IMR-90 (cell line): Measurements from ENCODE around the gene PPP6R1. TPM values are rescaled to one million over a fixed set of nuclear protein-coding genes. Genes with fewer than 3 reads are reported as not detected.

Experiments
- ATAC-seq: fragments of 200-7000 bp; cut with Tn5 transposase; 2 replicates; pipeline ENCODE4 v1.9.1; 2020; ENCODE audit warnings: low read depth, mild to moderate bottlenecking, moderate library complexity
- BruUV-seq: library from RNA; stranded (reverse); fragments of 400-500 nt; replicated peaks from 2 replicates; lab custom pipeline; 2021; lab: Mats Ljungman, UMichigan
- CTCF ChIA-PET: fragments of 300-600 bp; formaldehyde crosslinking; extraction: SDS; loops from one replicate; lab custom pipeline; 2021; ENCODE audit warnings: antibody characterized with exemption; lab: Yijun Ruan, JAX
- POLR2A ChIA-PET: fragments of 300-600 bp; sonication (Branson Sonifier 250); formaldehyde crosslinking; loops from one replicate; lab custom pipeline; 2022; ENCODE audit warnings: antibody characterized with exemption; ENCODE audit not compliant: unreplicated experiment; lab: Charles Lee
- DNase-seq: peaks from one replicate; pipeline ENCODE4 v3.0.0; 2013
- H2AFZ ChIP-seq: replicated peaks from 2 replicates; pipeline ENCODE3; 2013; ENCODE audit warnings: low read length, mild to moderate bottlenecking; ENCODE audit not compliant: poor library complexity
- H2AK5ac ChIP-seq: 2 replicates; pipeline ENCODE4 v1.6.1; 2013; ENCODE audit warnings: low read depth, low read length, inconsistent platforms
- H2AK9ac ChIP-seq: replicated peaks from 2 replicates; pipeline ENCODE3; 2013; ENCODE audit warnings: mild to moderate bottlenecking, low read depth, low read length, moderate library complexity; ENCODE audit not compliant: poor library complexity
- H2BK120ac ChIP-seq: 2 replicates; pipeline ENCODE4 v1.6.1; 2013; ENCODE audit warnings: low read depth, low read length, inconsistent platforms
- H2BK15ac ChIP-seq: 3 replicates; pipeline ENCODE4 v1.6.1; 2013; ENCODE audit warnings: low read depth, low read length, inconsistent platforms
- H2BK20ac ChIP-seq: 2 replicates; pipeline ENCODE4 v1.6.1; 2013; ENCODE audit warnings: low read depth, mild to moderate bottlenecking, inconsistent platforms, low read length, moderate library complexity
- H2BK5ac ChIP-seq: 2 replicates; pipeline ENCODE4 v1.6.1; 2013; ENCODE audit warnings: mild to moderate bottlenecking, low read depth, low read length, inconsistent platforms; ENCODE audit not compliant: poor library complexity, severe bottlenecking
- H3K14ac ChIP-seq: replicated peaks from 2 replicates; pipeline ENCODE4 v1.6.1; 2013; ENCODE audit warnings: low read depth, low read length, inconsistent platforms
- H3K18ac ChIP-seq: 2 replicates; pipeline ENCODE4 v1.6.1; 2013; ENCODE audit warnings: low read depth, low read length, control low read depth
- H3K23ac ChIP-seq: 2 replicates; pipeline ENCODE4 v1.6.1; 2013; ENCODE audit warnings: low read depth, low read length, inconsistent platforms
- H3K27ac ChIP-seq: 2 replicates; pipeline ENCODE4 v1.5.1; 2013; ENCODE audit warnings: mild to moderate bottlenecking, control low read depth, low read length; ENCODE audit not compliant: insufficient read depth
- H3K27me3 ChIP-seq: 2 replicates; pipeline ENCODE4 v1.6.1; 2013; ENCODE audit warnings: low read length; ENCODE audit not compliant: control insufficient read depth, insufficient read depth
- H3K36me3 ChIP-seq: 2 replicates; pipeline ENCODE4 v1.6.1; 2013; ENCODE audit warnings: low read length, mixed read lengths; ENCODE audit not compliant: control insufficient read depth, insufficient read depth
- H3K4ac ChIP-seq: 2 replicates; pipeline ENCODE4 v1.6.1; 2013; ENCODE audit warnings: low read depth, low read length, inconsistent platforms
- H3K4me1 ChIP-seq: 2 replicates; pipeline ENCODE4 v1.6.1; 2013; ENCODE audit warnings: low read length, mixed read lengths; ENCODE audit not compliant: control insufficient read depth, insufficient read depth
- H3K4me2 ChIP-seq: 2 replicates; pipeline ENCODE4 v1.6.1; 2013; ENCODE audit warnings: low read depth, mild to moderate bottlenecking, control low read depth, low read length, moderate library complexity
- H3K4me3 ChIP-seq: 2 replicates; pipeline ENCODE4 v1.5.1; 2013; ENCODE audit warnings: low read depth, mild to moderate bottlenecking, control low read depth, low read length, moderate library complexity; ENCODE audit not compliant: insufficient read depth
- H3K56ac ChIP-seq: 2 replicates; pipeline ENCODE4 v1.6.1; 2013; ENCODE audit warnings: low read length, inconsistent platforms; ENCODE audit not compliant: insufficient read depth; ENCODE audit errors: extremely low read depth
- H3K79me1 ChIP-seq, 2 experiments: 2 replicates each; pipeline ENCODE4 v1.6.1; 2013; ENCODE audit warnings: low read length in 2 of 2, inconsistent platforms in 1 of 2, low read depth in 1 of 2
- H3K9ac ChIP-seq: 2 replicates; pipeline ENCODE4 v1.6.1; 2013; ENCODE audit warnings: low read depth, low read length, control low read depth
- H3K9me1 ChIP-seq: 2 replicates; pipeline ENCODE4 v1.6.1; 2013; ENCODE audit warnings: low read length, inconsistent platforms; ENCODE audit not compliant: insufficient read depth
- H3K9me3 ChIP-seq: 2 replicates; pipeline ENCODE4 v1.6.1; 2013; ENCODE audit warnings: low read length; ENCODE audit not compliant: control insufficient read depth, insufficient read depth
- H4K20me1 ChIP-seq: 2 replicates; pipeline ENCODE4 v1.6.1; 2013; ENCODE audit warnings: low read length, inconsistent platforms; ENCODE audit not compliant: insufficient read depth
- H4K5ac ChIP-seq: 2 replicates; pipeline ENCODE4 v1.6.1; 2013; ENCODE audit warnings: mild to moderate bottlenecking, low read depth, low read length, control low read depth
- H4K8ac ChIP-seq, 2 experiments: 2 replicates each; pipeline ENCODE4 v1.6.1; 2013; ENCODE audit warnings: low read depth in 2 of 2, low read length in 2 of 2, control low read depth in 1 of 2, inconsistent platforms in 1 of 2
- H4K91ac ChIP-seq: 2 replicates; pipeline ENCODE4 v1.6.1; 2013; ENCODE audit warnings: low read depth, low read length, inconsistent platforms; ENCODE audit not compliant: insufficient read depth
- BHLHE40 ChIP-seq: fragments of 150-350 bp; IDR thresholded peaks from 2 replicates; pipeline ENCODE4 v1.6.1; 2016; ENCODE audit warnings: mild to moderate bottlenecking, low read depth, low read length
- CEBPB ChIP-seq: IDR thresholded peaks from 2 replicates; pipeline ENCODE4 v1.6.1; 2012; ENCODE audit warnings: low read depth, low read length, improper control_type of control experiment
- CTCF ChIP-seq: conservative IDR thresholded peaks from 2 replicates; pipeline ENCODE4 v1.5.1; 2012; ENCODE audit warnings: mild to moderate bottlenecking, low read depth, low read length, improper control_type of control experiment
- ELK1 ChIP-seq: fragments of 150-350 bp; IDR thresholded peaks from 2 replicates; pipeline ENCODE4 v1.6.1; 2016; ENCODE audit warnings: low read depth, mild to moderate bottlenecking, low read length, moderate library complexity, borderline replicate concordance
- FOS ChIP-seq: fragments of 150-350 bp; IDR thresholded peaks from 2 replicates; pipeline ENCODE4 v1.6.1; 2016; ENCODE audit warnings: low read depth, low read length
- MAFK ChIP-seq: IDR thresholded peaks from 2 replicates; pipeline ENCODE4 v1.6.1; 2012; ENCODE audit warnings: low read depth, low read length, improper control_type of control experiment
- MAZ ChIP-seq: IDR thresholded peaks from 2 replicates; pipeline ENCODE4 v1.6.1; 2012; ENCODE audit warnings: low read depth, mild to moderate bottlenecking, low read length, improper control_type of control experiment, moderate library complexity, borderline replicate concordance
- MXI1 ChIP-seq: IDR thresholded peaks from 2 replicates; pipeline ENCODE4 v1.6.1; 2012; ENCODE audit warnings: low read depth, mild to moderate bottlenecking, low read length, moderate library complexity, borderline replicate concordance
- NFE2L2 ChIP-seq: fragments of 150-350 bp; IDR thresholded peaks from 2 replicates; pipeline ENCODE4 v1.6.1; 2016; ENCODE audit warnings: low read depth, mild to moderate bottlenecking, low read length
- POLR2A ChIP-seq: IDR thresholded peaks from 2 replicates; pipeline ENCODE4 v1.6.1; 2012; ENCODE audit warnings: mild to moderate bottlenecking, low read depth, low read length
- RAD21 ChIP-seq: IDR thresholded peaks from 2 replicates; pipeline ENCODE4 v1.6.1; 2012; ENCODE audit warnings: low read length, improper control_type of control experiment
- RCOR1 ChIP-seq: IDR thresholded peaks from 2 replicates; pipeline ENCODE4 v1.6.1; 2012; ENCODE audit warnings: mild to moderate bottlenecking, low read length, improper control_type of control experiment; ENCODE audit not compliant: insufficient replicate concordance
- RFX5 ChIP-seq: IDR thresholded peaks from 2 replicates; pipeline ENCODE4 v1.8.0; 2012; ENCODE audit warnings: low read depth, mild to moderate bottlenecking, low read length, moderate library complexity
- SMC3 ChIP-seq: fragments of 150-350 bp; IDR thresholded peaks from 2 replicates; pipeline ENCODE4 v1.6.1; 2016; ENCODE audit warnings: low read depth, mild to moderate bottlenecking, antibody characterized with exemption, low read length, moderate library complexity
- WGBS, 2 experiments: methylation state at CpG; one replicate each; pipeline versions ENCODE4 v1.1.5 to v1.1.7; 2013; ENCODE audit warnings: missing lambda C conversion rate in 2 of 2; ENCODE audit not compliant: insufficient read length in 1 of 2; ENCODE audit errors: extremely low coverage in 2 of 2; 5-methylcytosine and 5-hydroxymethylcytosine counted together
- dilution Hi-C: fragments of 300-500 bp; cut with HindIII; formaldehyde crosslinking; loops from one replicate; pipeline ENCODE4 v1.14.3; 2018; ENCODE audit warnings: low sequenced_read_pairs; ENCODE audit not compliant: unreplicated experiment
- in situ Hi-C: fragments of 300-500 bp; cut with MboI; formaldehyde crosslinking; loops from 3 replicates; pipeline ENCODE4 v1.14.3; 2019; ENCODE audit warnings: low sequenced_read_pairs, inconsistent platforms, mixed read lengths
- intact Hi-C: fragments of 100-400 bp; cut with micrococcal nuclease; formaldehyde crosslinking; loops from 2 replicates; pipeline ENCODE4 v1.10.0; 2022
- polyA plus RNA-seq, 3 experiments: library from polyadenylated mRNA; depleted of rRNA; stranded (reverse); fragments of >200 nt; gene quantifications; 2 replicates each; pipeline ENCODE4 v1.2.3, GENCODE V29; 2012; ENCODE audit warnings: low replicate concordance in 1 of 3
- total RNA-seq: library from RNA; depleted of rRNA; stranded (reverse); fragments of >200 nt; gene quantifications from 2 replicates; pipeline ENCODE4 v1.2.3, GENCODE V29; 2012

The PPP6R1 gene
- total and polyA plus RNA-seq, 2 of the 4 experiments (the other 2 are of a cell fraction), result 19.9 to 50.2 TPM

DNA sequence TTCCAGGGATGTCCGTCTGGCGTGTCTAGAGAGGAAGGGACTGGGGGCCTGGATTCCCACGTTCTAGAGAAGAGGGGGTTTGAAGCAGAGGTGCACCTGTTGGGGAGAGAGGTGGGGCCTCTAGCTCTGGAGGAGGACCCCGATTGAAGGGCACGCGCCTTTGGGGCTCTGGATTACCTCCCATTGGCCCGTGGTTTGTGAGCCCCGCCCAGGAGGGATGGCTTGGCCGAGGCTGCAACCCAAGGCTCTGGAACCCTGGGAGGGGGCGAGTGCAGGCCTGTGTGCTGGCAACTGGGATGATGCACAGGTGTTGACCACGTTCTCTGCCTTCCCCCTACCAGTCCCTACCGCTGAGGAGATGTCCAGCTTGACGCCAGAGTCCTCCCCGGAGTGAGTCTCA is 46.2 kb upstream of the PPP6R1 start:
- no peaks in the 10 kb centered on the region for H3K4me1 ChIP-seq
- no peak overlapping the region for H3K4me3 ChIP-seq
- H4K20me1 ChIP-seq, result no peaks in the 10 kb centered on the region
- H3K4me2 ChIP-seq, result no peak overlapping the region
- peaks cover 48% of the 10 kb centered on the region for H3K36me3 ChIP-seq
- no peak overlapping the region for H2BK15ac ChIP-seq
- no peak overlapping the region for H3K27ac ChIP-seq
- no peak overlapping the region for H2AK5ac ChIP-seq
- ATAC-seq, result no peak
- H3K56ac ChIP-seq, result no peak overlapping the region
- H3K4ac ChIP-seq, result no peak overlapping the region
- dilution Hi-C loops, result no loop called here
- BruUV-seq, result no TSS peak
- H3K23ac ChIP-seq, result no peak overlapping the region
- no peak overlapping the region for H3K18ac ChIP-seq
- no peaks in the 10 kb centered on the region; the same call in 1 of the 2 replicates for H3K9me3 ChIP-seq
- H3K9me1 ChIP-seq, result no peaks in the 10 kb centered on the region
- intact Hi-C loops, result loop anchor here (5.0 kb wide), 1 partner anchor 82 kb away; the partner anchor contains the start of gene RPL28
- 95% methylated on average over 4 of the region's 14 CpGs; no CpG with 5 or more reads in 1 of the 2 experiments for WGBS, 2 experiments
- no peak overlapping the region for H2AFZ ChIP-seq
- H4K5ac ChIP-seq, result no peak overlapping the region
- H3K79me1 ChIP-seq, result no peaks in the 10 kb centered on the region
- in situ Hi-C loops, result no loop called here
- H3K9ac ChIP-seq, result no peak overlapping the region
- DNase-seq, result no peak
- H3K27me3 ChIP-seq, result no peaks in the 10 kb centered on the region
- no peak overlapping the region for H2BK5ac ChIP-seq
- H3K14ac ChIP-seq, result no peak overlapping the region
- no peak overlapping the region for H2BK120ac ChIP-seq
- no peak overlapping the region for H2AK9ac ChIP-seq
- H2BK20ac ChIP-seq, result no peak overlapping the region
- ChIA-PET POLR2A (no interaction called here), CTCF (no interaction called here)
- no peak overlapping the region for H4K91ac ChIP-seq
- no peak overlapping the region for H4K8ac ChIP-seq
- TF ChIP-seq CTCF (no peak), MXI1 (no peak), NFE2L2 (no peak), RCOR1 (no peak), POLR2A (no peak), RFX5 (no peak), ELK1 (no peak), CEBPB (no peak), RAD21 (no peak), MAFK (no peak), FOS (no peak), SMC3 (no peak), MAZ (no peak), BHLHE40 (no peak)
